Measurements from ENCODE around the gene SLIT1. TPM values are rescaled to one million over a fixed set of nuclear protein-coding genes. Genes with fewer than 3 reads are reported as not detected.

SLIT1 gene
- polyA plus RNA-seq, 3 donors from 2014 or later, result 0.07 to 0.36 TPM; not detected in 1

- Mint-ChIP-seq H3K27me3 (ENCODE audit: low read depth in 3 of 3) (peaks cover 0 to 3% (median 0%) of the 10 kb centered on the region in 3 donors), H3K36me3 (peaks cover 0 to 2% (median 0%) of the 10 kb centered on the region in 3 donors), H3K4me3 (no peak overlapping the region), H3K4me1 (no peaks in the 10 kb centered on the region), H3K9me3 (no peaks in the 10 kb centered on the region), H3K27ac (no peak overlapping the region)
- DNase-seq, result no peak
Observed at GRCh38 chr10:97059006-97059871, 126.5 kb downstream of the SLIT1 start.

DNA sequence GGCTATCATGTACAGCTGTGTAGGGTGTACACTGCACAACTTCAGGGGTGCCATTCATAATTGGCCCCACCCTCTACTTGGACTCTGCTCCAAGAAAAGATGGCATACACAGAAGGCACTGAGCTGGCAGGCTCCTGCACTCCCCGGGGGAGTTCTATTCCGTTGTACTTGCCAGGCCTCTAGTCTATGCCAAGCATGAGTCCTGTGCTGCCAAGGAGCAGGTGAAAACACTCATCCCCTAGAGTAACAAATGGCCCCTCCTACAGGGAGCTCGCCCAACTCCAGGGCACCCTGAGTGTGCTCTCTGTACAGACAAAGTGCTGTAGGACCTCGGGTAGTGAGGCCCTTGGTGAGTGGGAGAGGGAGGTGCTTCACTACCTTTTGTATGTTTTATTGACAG is 127.2 kb downstream of the SLIT1 start:
- H3K4me1 Mint-ChIP-seq, result no peaks in the 10 kb centered on the region
- H3K9me3 Mint-ChIP-seq, result no peaks in the 10 kb centered on the region
- no peak for DNase-seq
- no peak overlapping the region for H3K27ac Mint-ChIP-seq
- peaks cover 0 to 2% (median 0%) of the 10 kb centered on the region in 3 donors for H3K36me3 Mint-ChIP-seq
- peaks cover 0 to 3% (median 0%) of the 10 kb centered on the region in 3 donors for H3K27me3 Mint-ChIP-seq (ENCODE audit: low read depth in 3 of 3)
- H3K4me3 Mint-ChIP-seq, result no peak overlapping the region

GRCh38 chr10:97057491-97058235 is 128.1 kb downstream of the SLIT1 start:
- Mint-ChIP-seq H3K4me3 (no peak overlapping the region), H3K27me3 (ENCODE audit: low read depth in 3 of 3) (peaks cover 0 to 3% (median 0%) of the 10 kb centered on the region in 3 donors), H3K4me1 (no peaks in the 10 kb centered on the region), H3K36me3 (peaks cover 0 to 3% (median 0%) of the 10 kb centered on the region in 3 donors), H3K27ac (no peak overlapping the region), H3K9me3 (no peaks in the 10 kb centered on the region)
- no peak for DNase-seq

DNA sequence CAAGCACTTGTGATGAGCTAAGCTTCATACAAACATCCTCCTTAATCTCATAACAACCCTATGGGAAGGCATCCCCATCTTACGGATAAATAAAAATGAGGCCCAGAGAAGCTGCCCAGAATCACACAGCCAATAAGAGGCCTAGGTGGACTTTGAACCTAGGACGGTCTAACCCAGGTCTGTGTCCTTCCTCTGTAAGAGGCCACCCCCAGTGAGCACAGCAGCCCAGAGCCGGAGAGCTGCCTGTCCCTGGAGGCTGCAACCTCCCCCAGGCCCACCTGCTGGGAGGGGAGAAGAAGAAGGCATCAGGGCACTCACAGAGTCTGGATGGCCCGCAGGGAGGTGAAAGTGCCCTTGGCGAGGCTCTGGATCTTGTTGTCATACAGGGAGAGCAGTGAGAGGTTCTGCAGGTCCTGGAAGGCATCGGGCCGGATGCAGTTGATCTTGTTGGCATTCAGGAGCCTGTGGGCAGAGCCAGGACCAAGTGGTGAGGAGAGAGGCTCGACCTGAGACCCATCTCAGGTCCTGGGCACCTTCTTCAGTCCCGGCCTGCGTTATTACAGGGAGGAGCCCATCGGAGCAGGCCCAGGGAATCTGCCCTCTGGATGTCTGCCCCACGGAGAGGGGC is 129.6 kb downstream of the SLIT1 start:
- Mint-ChIP-seq H3K36me3 (peaks cover 0 to 9% (median 0%) of the 10 kb centered on the region in 3 donors), H3K4me3 (no peak overlapping the region), H3K27ac (no peak overlapping the region), H3K9me3 (no peaks in the 10 kb centered on the region), H3K4me1 (no peaks in the 10 kb centered on the region), H3K27me3 (ENCODE audit: low read depth in 3 of 3) (peaks cover 0 to 1% (median 0%) of the 10 kb centered on the region in 3 donors)
- no peak for DNase-seq

DNA sequence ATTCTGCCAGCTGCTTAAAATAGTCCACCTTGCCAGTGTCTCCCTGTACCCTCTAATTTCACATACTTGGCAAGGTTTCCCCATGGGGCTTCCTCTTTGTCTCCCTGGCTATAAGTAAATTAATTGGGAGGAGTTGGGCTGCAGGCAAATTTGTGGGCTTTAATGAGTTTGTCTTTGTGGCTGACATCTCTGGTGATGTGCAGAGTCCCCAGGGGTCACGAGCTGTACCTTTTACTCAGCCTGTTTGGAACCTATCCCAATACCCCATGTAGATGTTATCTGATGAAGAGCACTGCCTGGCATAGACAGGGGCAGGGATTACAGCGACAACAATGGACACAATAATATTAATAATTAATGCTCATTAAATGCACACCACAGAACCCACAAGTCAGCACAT is 132.5 kb downstream of the SLIT1 start:
- peaks cover 0 to 4% (median 1%) of the 10 kb centered on the region in 3 donors for H3K27me3 Mint-ChIP-seq (ENCODE audit: low read depth in 3 of 3)
- peaks cover 0 to 2% (median 0%) of the 10 kb centered on the region in 6 donors for H3K9me3 Mint-ChIP-seq
- H3K36me3 Mint-ChIP-seq, result peaks cover 0 to 9% (median 0%) of the 10 kb centered on the region in 3 donors
- no peaks in the 10 kb centered on the region for H3K4me1 Mint-ChIP-seq
- DNase-seq, result no peak
- no peak overlapping the region for H3K27ac Mint-ChIP-seq
- H3K4me3 Mint-ChIP-seq, result no peak overlapping the region

DNA sequence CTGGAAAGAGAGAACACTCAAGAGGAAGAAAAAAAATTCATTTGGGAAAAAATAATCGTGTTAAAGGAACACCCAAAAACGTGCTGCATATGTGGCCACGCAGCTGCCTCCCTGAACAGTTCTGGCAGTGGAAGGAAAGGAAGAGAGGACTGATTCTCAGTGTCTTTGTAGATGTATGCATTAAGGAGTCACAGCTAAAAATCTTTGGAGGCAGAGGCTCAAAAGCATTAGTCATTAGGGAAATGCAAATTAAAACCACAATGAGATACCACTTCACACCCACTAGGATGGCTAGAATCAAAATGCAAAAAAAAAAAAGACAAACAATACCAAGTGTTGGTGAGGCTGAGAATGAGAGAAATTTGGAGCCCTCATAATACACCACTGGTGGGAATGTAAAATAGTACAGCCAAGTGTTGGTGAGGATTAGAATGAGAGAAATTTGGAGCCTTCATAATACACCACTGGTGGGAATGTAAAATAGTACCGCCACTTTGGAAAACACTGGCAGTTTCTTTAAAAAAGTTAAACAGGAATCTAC is 134.7 kb downstream of the SLIT1 start:
- no peak for DNase-seq

GRCh38 chr10:97050205-97050745 is 135.5 kb downstream of the SLIT1 start:
- no peak overlapping the region for H3K27ac Mint-ChIP-seq
- peaks cover 0 to 6% (median 0%) of the 10 kb centered on the region in 3 donors for H3K36me3 Mint-ChIP-seq
- H3K9me3 Mint-ChIP-seq, result peaks cover 0 to 2% (median 0%) of the 10 kb centered on the region in 6 donors
- H3K4me3 Mint-ChIP-seq, result no peak overlapping the region
- DNase-seq, result no peak
- H3K4me1 Mint-ChIP-seq, result no peaks in the 10 kb centered on the region
- peaks cover 0 to 4% (median 1%) of the 10 kb centered on the region in 3 donors for H3K27me3 Mint-ChIP-seq (ENCODE audit: low read depth in 3 of 3)

More for the DNA sequence above, 134.7 kb downstream of the SLIT1 start:
- H3K4me1 Mint-ChIP-seq, result no peaks in the 10 kb centered on the region
- peaks cover 0 to 2% (median 0%) of the 10 kb centered on the region in 6 donors for H3K9me3 Mint-ChIP-seq
- peaks cover 0 to 6% (median 0%) of the 10 kb centered on the region in 3 donors for H3K36me3 Mint-ChIP-seq
- H3K27me3 Mint-ChIP-seq (ENCODE audit: low read depth in 3 of 3), result peaks cover 0 to 4% (median 1%) of the 10 kb centered on the region in 3 donors
- H3K27ac Mint-ChIP-seq, result no peak overlapping the region
- no peak overlapping the region for H3K4me3 Mint-ChIP-seq

DNA sequence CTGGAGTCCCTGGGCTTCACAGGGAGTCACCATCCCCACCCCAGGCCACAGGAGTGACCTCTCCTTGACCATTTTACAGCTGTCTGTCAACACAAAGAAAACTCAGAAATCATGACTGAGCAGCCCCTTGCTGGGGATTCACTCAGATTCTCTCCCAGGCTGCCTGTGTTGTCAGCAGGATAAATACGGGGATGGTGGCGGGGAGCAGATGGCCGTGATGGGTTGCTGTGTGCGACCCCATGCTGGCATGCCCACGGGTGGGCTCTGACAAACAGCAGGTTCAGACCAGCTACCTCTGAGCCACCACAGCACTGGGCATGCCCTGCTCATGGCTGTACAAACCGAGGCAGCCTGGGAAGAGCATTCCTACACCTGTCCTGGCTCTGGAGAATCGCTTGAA is 136.1 kb downstream of the SLIT1 start:
- peaks cover 0 to 2% (median 0%) of the 10 kb centered on the region in 6 donors for H3K9me3 Mint-ChIP-seq
- no peak overlapping the region for H3K27ac Mint-ChIP-seq
- DNase-seq, result no peak
- no peaks in the 10 kb centered on the region for H3K4me1 Mint-ChIP-seq
- peaks cover 0 to 4% (median 1%) of the 10 kb centered on the region in 3 donors for H3K27me3 Mint-ChIP-seq (ENCODE audit: low read depth in 3 of 3)
- no peak overlapping the region for H3K4me3 Mint-ChIP-seq
- H3K36me3 Mint-ChIP-seq, result peaks cover 0 to 6% (median 0%) of the 10 kb centered on the region in 3 donors

- Mint-ChIP-seq H3K27me3 (ENCODE audit: low read depth in 3 of 3) (peaks cover 0 to 4% (median 1%) of the 10 kb centered on the region in 3 donors), H3K9me3 (peaks cover 0 to 2% (median 0%) of the 10 kb centered on the region in 6 donors), H3K27ac (no peak overlapping the region), H3K36me3 (peaks cover 0 to 6% (median 0%) of the 10 kb centered on the region in 3 donors), H3K4me3 (no peak overlapping the region), H3K4me1 (no peaks in the 10 kb centered on the region)
- no peak for DNase-seq
Observed at GRCh38 chr10:97048649-97049427, 136.9 kb downstream of the SLIT1 start.

DNA sequence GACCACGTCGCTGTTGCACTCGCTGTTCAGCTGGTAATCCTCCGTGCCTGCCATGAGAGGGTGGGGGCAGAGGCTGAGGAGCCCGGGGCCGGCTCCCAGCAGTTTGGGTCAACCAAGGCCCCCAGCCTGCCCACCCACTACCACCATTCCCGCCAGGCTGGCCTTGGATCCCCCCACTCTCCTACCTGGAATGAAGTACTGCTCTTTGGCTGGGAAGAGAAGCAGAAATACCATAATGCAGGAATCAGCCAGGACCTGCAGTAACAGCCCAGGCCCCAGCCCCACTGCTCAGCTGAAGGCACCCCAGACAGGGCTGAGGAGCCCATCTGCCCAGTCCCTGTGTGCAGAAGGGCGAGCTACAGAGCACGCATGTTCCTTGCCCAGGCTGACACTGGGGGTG is 138.0 kb downstream of the SLIT1 start:
- no peak for DNase-seq
- Mint-ChIP-seq H3K9me3 (peaks cover 0 to 2% (median 0%) of the 10 kb centered on the region in 6 donors), H3K27ac (no peak overlapping the region), H3K4me1 (no peaks in the 10 kb centered on the region), H3K4me3 (no peak overlapping the region), H3K36me3 (peaks cover 0 to 6% (median 0%) of the 10 kb centered on the region in 3 donors), H3K27me3 (ENCODE audit: low read depth in 3 of 3) (peaks cover 0 to 4% (median 1%) of the 10 kb centered on the region in 3 donors)

DNA sequence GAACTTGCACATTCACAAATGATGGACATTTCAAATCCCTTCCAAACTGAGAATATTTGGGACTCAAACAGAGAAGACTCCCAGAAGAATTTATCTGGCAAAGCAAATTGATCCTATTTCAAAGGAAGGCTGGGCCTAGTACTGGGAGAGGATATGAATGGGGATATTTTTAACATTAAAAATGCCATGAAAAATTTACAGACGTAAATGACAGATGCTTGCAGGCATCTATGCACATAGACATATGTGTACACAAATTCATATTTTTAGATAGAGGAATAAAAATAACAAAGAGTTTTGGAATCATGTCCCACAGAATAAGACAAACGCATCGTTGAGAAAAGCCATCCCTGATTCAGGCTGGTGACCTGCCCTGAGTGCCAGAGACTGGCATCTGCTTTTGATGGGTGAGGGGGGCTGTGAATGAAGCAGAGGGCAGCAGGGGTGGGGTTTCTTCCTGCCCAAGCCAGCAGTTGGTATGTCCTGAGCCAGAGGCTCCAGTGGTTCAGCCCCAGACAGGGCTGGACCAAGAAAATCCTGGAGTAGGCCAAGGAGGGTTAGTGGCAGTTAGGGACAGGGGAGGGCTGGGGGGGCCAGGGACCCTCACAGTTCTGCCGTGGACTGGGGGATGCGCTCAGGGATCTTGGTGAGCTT is 138.5 kb downstream of the SLIT1 start:
- DNase-seq, result no peak
- H3K9me3 Mint-ChIP-seq, result peaks cover 0 to 2% (median 0%) of the 10 kb centered on the region in 6 donors
- H3K36me3 Mint-ChIP-seq, result peaks cover 0 to under 1% (median 0%) of the 10 kb centered on the region in 3 donors

DNA sequence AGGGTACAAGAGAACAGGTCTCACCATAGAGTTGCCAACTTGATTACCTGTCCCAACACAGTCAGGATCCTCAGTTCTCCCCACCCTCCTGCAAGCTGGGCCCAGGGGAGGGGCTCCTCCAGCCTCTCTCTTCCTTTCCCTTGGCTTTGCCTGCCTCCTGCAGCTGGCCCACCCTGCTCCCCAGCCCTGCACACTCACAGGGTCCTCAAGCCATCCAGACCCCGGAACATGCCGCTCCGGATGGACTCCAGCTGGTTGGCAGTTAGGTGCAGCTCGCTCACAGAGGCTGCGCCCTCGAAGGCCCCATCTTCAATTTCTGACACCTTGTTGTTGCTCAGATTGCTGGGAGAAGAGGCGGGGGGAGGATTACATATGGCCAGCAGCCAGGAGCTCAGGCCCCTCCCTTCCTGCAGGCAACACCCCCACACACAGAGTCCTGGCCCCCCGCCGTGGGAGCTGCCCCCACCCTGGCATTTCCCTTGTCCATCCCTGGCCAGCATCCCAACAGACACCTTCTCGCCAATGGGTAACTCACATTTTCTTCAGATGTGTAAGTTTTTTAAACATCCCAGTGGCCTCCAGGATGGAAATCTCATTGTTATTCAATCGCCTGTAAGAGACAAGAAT is 139.2 kb downstream of the SLIT1 start:
- no peaks in the 10 kb centered on the region for H3K36me3 Mint-ChIP-seq
- H3K9me3 Mint-ChIP-seq, result peaks cover 0 to 2% (median 0%) of the 10 kb centered on the region in 6 donors
- H3K4me3 Mint-ChIP-seq, result no peak overlapping the region
- no peaks in the 10 kb centered on the region for H3K4me1 Mint-ChIP-seq
- H3K27ac Mint-ChIP-seq, result no peak overlapping the region
- peaks cover 0 to 4% (median 1%) of the 10 kb centered on the region in 3 donors for H3K27me3 Mint-ChIP-seq (ENCODE audit: low read depth in 3 of 3)
- DNase-seq, result no peak

More for the DNA sequence above, 138.5 kb downstream of the SLIT1 start:
- Mint-ChIP-seq H3K27ac (no peak overlapping the region), H3K4me1 (no peaks in the 10 kb centered on the region), H3K4me3 (no peak overlapping the region), H3K27me3 (ENCODE audit: low read depth in 3 of 3) (peaks cover 0 to 4% (median 1%) of the 10 kb centered on the region in 3 donors)

Data from immature natural killer cell (primary cell).